Stomach (tissue), 4 donors: ENCODE data around the gene DNAL4.

Experiments used
- EP300 ChIP-seq: sonication (generic); formaldehyde crosslinking; IDR thresholded peaks from one replicate; pipeline ENCODE4 v1.6.1; 2017; ENCODE audit warnings: antibody characterized with exemption
- POLR2A ChIP-seq, 4 donors: fragments of 450-650 bp; IDR thresholded peaks; one replicate each; pipeline ENCODE4 v1.6.1; 2016; ENCODE audit warnings: antibody characterized with exemption in 4 of 4, control low read depth in 2 of 4, mild to moderate bottlenecking in 1 of 4, moderate library complexity in 1 of 4
- POLR2AphosphoS5 ChIP-seq, 3 donors: sonication (generic); formaldehyde crosslinking; IDR thresholded peaks; one replicate each; pipeline ENCODE4 v1.6.1; 2016; ENCODE audit warnings: antibody characterized with exemption in 3 of 3
- TF ChIP-seq, protein P1 (sequence below), 7 experiments: fragments of 450-650 bp in 4 of 7; fragments of 200-600 bp in 3 of 7; sonication (generic) in 3 of 7; IDR thresholded peaks; one replicate each; pipeline ENCODE4 v1.5.1; 2016 to 2019; ENCODE audit warnings: antibody characterized with exemption in 7 of 7, control low read depth in 2 of 7, mild to moderate bottlenecking in 1 of 7

DNA sequence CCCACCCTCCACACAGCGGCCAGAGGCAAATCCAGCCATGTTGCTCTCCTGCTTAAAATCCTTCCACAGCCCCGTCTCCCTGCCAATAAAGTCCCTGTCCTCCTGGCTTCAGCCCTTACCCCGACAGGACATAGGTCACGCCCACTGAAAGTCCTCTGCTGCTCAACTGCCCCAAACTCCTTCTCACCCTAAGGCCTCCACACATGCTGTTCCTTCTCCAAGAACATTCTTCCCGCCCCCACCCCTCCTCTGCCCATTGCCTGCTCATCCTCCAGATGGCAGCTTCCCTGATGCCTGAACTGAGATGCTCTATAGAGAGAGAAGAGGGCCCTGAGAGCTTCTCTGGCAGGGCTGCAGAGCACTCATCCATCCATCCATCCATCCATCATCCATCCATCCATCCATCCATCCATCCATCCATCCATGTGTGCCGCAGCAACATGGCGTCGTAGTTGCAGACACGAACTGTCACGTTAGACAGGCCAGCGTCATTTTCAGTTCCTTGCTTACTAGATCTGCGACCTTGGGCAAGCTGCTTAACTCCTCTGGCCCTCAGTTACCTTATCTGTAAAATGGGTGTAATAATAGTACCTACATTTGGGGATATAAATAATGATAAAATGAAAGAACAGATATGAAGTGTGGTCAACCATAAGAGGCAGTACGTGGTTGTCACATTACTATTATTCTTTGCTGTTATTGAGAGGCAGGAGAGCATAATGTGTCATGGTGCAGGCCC lies 40.4 kb upstream of the DNAL4 start:
- TF ChIP-seq, protein P1, sequence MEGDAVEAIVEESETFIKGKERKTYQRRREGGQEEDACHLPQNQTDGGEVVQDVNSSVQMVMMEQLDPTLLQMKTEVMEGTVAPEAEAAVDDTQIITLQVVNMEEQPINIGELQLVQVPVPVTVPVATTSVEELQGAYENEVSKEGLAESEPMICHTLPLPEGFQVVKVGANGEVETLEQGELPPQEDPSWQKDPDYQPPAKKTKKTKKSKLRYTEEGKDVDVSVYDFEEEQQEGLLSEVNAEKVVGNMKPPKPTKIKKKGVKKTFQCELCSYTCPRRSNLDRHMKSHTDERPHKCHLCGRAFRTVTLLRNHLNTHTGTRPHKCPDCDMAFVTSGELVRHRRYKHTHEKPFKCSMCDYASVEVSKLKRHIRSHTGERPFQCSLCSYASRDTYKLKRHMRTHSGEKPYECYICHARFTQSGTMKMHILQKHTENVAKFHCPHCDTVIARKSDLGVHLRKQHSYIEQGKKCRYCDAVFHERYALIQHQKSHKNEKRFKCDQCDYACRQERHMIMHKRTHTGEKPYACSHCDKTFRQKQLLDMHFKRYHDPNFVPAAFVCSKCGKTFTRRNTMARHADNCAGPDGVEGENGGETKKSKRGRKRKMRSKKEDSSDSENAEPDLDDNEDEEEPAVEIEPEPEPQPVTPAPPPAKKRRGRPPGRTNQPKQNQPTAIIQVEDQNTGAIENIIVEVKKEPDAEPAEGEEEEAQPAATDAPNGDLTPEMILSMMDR (IDR thresholded peaks at IDR 0.05): no peak
- TF ChIP-seq EP300: no peak
- no peak for TF ChIP-seq POLR2A (IDR thresholded peaks at IDR 0.05)
- TF ChIP-seq POLR2AphosphoS5 (IDR thresholded peaks at IDR 0.05): no peak
